Left renal cortex interstitium (tissue), 4 donors: ENCODE results near the gene BCKDK. TPM values are rescaled to one million over a fixed set of nuclear protein-coding genes. Genes with fewer than 3 reads are reported as not detected.
"Not testable (repeated sequence)": the region's sequence is repeated elsewhere in the genome, so short reads cannot be mapped to it uniquely, and the experiment has no call there.

Experiments
- DNase-seq, 4 donors: peaks; one replicate each; pipeline ENCODE4 v3.0.0-alpha.2; 2013; ENCODE audit warnings: low read depth in 4 of 4, low spot score in 2 of 4, missing footprints in 1 of 4
- polyA plus RNA-seq, 4 donors: library from polyadenylated mRNA; unstranded; fragments of 120-200 nt; gene quantifications; one replicate each; pipeline ENCODE4 v1.2.1, GENCODE V29; 2013; ENCODE audit not compliant: insufficient read length in 4 of 4

The BCKDK gene
- polyA plus RNA-seq, 4 donors, result 34.5 to 48.8 (median 41.0) TPM

DNA sequence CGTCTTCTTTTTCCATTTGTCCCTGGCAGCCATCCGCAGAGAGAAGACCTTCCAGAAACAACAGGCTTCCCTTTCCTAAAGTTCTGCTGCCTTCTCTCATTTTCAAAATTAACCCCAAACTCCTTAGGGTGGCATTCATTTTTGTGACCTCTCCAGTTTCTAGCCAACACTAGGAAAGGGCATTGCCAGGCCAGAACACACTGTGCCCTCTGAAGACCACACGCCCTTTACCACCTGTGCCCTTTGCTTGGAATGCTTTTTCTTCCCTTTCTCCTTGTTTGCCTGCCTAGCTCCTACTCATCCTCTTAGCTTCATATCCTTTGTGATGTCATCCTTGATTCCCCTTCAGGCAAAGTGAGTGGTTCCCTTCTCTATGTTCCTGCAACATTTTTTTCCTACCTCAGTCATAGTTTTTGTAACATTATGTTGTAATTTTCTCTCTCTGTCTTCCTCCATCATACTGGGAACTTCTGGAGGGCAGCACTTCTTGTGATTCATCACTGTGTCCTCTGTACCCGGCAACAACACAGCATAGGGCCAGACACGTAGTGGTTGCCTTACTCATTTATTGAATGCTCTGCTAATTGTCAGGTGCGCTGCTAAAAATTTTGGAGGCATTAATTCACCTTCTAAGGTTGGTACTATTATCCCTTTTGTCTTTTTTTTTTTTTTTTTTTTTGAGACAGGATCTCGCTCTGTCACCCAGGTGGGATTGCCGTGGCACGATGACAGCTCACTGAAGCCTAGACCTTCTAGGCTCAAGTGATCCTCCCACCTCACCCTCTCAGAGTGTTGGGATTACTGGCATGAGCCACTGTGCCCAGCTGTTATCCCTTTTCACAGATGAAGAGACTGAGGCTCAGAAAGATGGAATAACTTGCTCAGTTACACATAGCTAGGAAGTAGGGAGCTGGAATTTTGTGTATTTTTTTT, 10.3 kb downstream of the BCKDK start:
- no peak for DNase-seq

DNA sequence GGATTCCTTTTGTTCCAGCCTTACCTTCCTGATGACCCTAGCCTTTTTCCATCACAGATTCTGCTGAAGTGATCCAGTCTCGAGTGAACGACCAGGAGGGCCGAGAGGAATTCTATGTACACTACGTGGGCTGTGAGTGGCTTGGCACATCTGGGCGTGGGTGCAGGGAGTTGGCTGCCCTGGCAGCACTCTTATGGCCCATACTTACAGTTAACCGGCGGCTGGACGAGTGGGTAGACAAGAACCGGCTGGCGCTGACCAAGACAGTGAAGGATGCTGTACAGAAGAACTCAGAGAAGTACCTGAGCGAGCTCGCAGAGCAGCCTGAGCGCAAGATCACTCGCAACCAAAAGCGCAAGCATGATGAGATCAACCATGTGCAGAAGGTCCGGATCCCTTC, 11.9 kb downstream of the BCKDK start:
- no peak for DNase-seq

DNA sequence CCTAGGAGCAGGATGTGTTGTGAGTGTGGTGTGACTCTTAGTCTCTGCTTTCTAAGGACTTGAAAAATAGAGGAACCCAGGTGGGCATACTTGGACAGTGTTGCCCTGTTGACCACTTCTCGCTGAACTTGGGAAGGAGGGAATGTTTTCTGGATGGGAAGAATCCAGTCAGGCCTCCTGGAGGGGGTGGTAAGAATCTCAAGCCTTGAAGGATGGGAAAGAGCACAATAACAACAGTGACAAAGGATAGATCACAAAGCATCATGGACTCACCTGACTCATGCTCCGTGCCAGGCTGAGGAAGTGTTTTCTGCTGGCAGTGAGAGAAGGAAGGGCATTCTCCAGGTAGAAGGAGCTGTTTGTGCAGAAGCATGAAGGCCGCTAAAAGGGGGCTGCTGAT, 17.7 kb downstream of the BCKDK start:
- no peak for DNase-seq

DNA sequence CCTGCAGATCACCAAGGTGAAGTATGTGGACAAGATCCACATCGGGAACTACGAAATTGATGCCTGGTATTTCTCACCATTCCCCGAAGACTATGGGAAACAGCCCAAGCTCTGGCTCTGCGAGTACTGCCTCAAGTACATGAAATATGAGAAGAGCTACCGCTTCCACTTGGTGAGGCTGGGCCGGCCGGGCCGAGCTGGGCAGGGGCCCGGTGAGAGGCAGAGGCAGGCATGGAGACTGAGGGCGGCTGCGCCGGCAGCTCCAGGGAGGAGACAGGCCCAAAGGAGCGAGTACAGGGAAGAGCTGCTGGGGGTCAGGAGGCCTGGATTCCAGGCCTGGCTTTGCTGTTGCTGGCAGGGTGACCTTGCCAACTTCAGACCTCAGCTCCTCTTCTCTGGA, 19.0 kb downstream of the BCKDK start:
- no peak for DNase-seq

DNA sequence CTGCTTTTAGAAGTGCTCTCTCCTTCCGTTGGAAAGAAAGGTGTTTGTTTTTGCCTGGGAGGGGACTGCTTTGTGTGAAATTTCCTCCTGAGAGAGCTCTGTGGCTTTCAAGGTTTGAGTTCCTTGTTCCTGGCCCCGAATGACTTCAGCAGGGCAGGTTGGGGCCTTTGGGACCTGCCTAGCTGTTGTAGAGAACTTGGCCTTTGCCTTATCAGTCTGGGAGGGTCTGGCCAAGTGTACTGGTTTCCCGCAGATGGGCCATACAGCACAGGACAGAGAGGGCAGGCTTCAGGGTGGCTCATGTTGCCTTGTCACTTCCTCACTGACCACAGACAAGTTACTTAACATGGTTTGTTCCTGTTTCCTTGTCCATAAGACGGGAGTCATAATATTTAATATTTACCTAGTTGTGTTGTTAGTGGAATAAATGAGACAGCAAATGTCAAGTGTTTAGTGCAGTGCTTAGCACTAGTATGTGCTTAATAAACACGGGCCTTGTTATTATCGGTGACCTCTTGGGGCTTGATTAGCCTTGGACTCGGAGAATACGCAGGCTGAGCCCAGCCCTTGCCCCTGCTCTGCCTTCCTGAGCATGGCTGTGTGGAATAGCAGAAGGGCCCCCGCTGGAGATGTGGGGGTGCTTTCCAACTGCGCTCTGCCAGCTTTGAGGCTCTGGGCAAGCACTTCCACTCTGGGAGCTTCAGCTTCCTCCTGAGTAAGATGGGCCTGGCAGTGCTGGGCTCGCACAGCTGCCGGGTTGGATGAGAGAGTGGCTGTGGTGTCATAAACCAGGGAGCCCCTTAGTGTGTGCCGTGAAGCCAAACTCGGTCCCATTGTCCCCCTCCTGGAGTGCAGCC, 20.8 kb downstream of the BCKDK start:
- DNase-seq, result no peak

DNA sequence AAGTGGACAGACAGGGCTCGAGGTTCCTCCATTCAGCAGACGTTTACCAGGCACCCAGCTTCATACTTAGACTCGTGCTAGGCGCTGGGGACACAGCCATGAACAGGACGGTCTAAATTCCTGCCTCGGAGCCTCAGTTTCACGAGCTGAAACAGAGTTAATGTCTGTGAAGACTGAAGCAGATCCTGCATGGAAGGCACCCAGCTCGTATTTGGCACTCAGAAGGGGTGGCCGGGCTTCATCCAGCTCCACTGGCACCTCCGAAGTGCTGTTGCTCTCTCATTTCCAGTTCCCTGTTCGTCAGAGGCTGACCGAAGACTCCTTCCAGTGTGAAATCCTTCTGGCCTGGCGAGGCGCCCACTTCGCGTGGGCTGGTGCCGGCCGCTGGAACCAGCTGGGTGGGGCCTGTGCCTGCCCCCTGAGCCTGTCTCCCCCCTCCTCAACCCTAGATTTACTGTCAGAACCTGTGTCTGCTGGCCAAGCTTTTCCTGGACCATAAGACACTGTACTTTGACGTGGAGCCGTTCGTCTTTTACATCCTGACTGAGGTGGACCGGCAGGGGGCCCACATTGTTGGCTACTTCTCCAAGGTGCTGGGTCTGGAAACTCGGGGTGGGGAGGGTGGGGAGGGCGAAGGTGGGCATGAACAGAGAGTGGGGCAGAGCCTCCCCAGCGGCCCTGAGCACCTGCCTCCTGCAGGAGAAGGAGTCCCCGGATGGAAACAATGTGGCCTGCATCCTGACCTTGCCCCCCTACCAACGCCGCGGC, 21.6 kb downstream of the BCKDK start:
- DNase-seq, result no peak

DNA sequence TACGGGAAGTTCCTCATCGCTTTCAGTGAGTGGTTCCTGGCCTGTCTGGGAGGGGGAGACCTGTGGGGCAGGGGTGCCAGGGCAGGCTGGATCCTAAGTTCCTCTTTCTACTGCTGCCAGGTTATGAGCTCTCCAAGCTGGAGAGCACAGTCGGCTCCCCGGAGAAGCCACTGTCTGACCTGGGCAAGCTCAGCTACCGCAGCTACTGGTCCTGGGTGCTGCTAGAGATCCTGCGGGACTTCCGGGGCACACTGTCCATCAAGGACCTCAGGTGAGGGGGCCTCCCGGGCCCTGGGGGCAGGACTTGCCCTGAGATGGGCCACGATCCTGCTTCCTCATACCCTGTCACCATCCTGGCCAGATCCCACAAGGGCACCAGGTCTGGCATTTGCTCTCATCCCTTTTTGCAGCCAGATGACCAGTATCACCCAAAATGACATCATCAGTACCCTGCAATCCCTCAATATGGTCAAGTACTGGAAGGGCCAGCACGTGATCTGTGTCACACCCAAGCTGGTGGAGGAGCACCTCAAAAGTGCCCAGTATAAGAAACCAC, 22.2 kb downstream of the BCKDK start:
- DNase-seq, result no peak

DNA sequence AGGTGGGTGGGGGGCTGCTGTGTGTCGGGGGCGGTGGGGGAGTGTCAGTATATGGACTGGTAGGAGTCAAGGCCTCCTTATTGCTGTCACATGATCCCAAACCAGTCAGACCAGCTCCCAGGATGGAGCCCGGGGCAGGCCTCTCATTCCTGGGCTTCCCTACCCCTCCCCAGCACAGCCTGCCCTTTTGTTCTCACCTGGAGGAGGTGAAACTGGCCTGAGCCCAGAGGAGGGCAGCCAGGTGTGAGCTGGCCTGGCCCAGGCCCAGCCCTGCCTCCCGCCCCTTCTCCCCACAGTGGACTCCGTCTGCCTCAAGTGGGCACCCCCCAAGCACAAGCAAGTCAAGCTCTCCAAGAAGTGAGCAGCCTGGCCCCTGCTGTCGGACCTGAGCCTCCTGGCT, 22.7 kb downstream of the BCKDK start:
- no peak for DNase-seq

DNA sequence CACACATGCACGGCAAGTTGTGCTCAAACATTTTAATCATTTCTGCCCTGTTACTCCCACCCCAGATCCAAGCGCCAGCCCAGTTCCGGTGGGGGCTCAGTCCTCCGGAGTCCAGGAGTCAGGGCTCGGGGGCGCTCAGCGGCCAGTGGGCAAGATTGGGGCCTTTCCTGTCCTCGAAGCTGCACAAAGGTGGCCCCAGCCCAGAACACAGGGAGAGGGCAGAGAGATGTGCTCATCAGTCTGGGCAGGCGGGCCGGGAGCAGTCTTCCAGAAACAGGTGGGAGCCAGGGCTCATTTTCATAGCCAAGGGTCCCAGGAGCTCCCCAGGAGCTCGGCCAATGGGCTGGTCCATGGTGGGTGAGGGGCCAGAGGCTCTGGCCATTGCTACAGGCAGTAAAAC, 23.2 kb downstream of the BCKDK start:
- DNase-seq, result no peak

DNA sequence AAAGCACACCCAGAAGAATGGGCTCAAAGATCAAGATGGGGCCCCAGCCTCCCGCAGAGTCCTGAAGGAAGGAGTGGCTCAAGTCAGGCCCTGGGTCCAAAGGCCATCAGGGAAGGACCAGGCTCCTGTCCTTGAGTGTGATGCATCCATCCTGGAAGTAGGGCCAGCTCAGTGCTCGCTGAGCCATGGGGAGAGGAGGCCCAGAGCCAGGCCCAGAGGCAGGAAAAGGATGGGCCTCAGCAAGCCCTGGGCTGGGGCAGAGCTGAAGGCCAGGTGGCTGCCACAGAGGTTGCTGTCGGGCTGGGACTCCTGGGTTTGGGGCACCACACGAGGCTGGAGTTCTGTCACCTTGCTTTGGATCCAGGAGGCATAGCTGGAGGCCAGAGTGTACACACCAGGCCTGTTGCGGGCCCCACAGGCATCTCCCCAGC, 23.7 kb downstream of the BCKDK start:
- no peak for DNase-seq

DNA sequence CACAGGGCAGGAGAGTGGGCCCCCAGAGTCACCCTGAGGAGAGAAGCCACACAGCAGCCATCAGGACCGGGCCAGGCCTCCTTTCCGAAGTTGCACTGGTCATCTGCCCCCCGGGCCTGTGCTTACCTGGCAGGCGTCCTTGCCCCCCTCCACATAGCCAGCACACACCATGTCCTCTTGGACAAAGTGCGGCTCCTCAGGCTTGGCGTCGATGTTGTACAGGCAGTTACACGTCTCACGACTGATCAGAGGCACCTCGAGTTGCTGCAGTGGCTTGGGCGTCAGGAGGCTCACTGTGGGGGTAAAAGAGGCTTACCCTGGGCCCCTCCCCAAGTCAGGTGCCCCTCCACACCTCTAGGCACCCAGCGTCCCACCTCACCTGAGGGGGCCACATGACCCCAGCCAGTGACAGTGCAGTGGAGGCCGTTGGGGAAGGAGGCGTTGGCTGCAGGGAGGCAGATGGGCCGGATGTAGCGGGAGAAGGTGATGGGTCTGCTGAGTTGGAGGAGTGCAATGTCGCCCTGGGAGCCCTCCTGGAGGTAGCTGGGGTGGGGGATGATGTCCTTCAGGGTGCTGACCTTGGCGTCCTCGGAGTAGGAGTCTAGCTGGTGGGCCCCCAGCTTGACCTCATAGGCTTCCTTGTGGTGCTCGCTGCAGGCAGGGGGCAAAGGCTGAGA, 24.3 kb downstream of the BCKDK start:
- DNase-seq, result no peak

DNA sequence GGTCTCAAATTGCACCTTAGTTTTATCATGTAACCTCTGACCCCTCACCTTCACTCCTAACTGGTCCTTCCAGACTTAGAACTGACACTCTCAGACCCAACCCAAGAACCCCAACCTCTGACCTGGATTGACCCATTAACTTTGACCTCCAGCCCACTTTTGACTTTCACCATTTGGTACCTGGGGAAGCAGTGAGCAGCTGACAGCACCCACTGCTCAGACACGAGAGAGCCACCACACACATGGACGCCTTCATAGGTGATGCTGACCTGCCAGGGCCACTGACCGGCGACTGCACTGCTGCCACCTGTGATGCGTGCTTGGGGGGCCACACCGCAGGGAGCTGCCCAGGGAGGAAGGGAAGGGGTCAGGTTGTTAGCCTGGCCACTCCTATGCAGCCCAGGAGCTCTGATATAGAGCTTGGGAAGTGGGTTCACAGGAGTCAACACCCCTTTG, 24.9 kb downstream of the BCKDK start:
- DNase-seq, result no peak

DNA sequence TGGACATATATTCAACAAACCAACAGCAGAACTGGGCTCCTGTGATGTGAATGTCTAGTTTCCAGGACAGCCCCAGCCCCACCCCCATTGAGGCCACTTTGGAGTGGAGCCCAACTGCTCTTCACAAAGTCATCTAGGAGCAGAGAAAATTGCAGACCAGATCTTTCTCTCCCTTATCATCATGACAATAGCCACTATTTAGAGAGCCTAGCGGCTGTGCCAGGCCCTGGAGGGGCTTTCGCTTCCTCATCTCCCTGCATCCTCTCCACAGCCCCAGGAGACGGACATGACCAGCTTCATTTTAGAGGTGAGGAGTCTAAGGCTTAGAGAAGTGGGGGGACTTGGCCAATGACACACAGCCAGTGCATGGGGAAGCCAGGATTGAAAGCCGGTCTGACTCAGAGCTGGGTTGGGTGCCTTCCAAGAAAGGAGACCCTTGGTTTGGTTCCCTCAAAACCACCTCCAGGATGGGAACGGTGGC, 25.9 kb downstream of the BCKDK start:
- no peak for DNase-seq

DNA sequence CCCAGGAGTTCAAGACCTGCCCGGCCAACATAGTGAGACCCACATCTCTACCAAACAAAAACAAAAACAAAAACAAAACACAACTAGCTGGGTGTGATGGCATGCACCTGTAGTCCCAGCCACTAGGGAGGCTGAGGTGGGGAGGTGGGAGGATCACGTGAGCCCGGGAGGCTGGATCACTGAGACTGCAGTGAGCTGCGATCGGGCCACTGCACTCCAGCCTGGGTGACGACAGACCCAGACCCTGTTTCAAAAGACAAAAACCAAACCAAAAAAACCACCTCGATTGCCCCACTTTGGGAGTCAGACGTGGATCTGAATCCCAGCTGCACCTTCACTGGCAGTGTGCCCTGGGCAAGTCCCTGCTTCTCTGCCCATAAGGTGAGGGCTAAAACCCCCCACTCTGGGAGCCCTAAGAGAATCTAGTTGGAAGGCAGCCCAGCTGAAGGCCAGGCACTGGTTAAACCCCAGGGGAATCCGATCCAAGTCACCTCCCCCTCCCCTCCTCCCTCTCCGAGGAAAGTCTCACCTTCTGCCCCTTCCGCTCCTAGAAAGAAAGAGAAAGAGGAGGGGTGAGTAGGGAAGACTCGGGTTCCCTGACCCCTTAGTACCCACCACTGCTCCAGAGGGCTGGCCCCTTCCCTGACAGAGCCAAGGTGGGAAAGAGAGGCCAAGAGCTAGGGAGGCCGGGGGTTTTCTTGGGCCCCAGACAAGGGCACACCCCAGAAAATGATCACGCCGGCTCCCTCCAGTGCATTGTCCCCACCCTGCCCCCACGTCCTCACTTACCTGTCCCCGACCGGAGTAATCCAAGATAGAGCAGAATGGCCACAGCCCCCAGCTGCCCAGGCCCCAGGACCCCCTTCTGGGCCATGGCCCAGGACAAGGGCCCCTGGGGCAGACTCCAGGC, 26.7 kb downstream of the BCKDK start:
- DNase-seq, result no peak

DNA sequence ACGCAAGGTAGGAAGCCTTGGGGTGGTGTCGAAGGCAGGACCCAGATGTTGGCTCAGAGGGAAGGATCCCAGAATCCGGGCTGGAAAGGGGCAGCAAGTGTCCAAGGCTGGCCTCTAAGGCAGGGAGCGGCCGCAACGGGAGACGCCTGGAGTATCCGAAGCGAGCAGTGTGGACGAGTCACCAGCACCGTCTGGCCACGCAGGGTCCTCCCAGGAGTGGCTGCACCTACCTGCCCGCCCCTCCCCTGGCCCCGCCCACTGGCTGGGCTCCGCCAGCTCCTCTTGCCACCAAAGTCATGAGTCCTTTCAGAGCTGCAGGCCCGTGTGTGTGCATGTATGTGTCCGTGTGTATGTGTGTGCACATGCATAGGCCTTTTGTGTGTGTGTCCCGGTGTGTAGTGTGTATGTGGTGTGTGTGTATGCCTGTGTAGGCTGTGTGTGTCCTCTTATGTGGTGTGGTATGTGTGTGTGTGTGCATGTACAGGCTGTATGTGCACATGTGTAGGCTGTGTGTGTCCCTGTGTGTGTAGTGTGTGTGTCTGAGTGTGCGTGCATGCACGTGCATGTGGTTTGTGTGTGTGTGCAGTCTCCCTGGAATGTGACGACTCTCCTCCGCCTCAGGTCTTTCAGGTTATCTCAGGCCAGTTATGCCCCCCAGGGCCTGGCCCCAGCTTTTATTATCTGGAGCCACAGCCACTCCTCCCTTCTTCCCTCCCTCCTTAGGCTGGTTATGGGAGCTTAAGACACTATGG, 27.5 kb downstream of the BCKDK start, which contains the start of gene PRSS8:
Gene PRSS8, minus strand, starts transcription at position 193 of the 752 bp plus-strand sequence. CDS start 229 bp downstream, outside the sequence.
- no peak for DNase-seq

DNA sequence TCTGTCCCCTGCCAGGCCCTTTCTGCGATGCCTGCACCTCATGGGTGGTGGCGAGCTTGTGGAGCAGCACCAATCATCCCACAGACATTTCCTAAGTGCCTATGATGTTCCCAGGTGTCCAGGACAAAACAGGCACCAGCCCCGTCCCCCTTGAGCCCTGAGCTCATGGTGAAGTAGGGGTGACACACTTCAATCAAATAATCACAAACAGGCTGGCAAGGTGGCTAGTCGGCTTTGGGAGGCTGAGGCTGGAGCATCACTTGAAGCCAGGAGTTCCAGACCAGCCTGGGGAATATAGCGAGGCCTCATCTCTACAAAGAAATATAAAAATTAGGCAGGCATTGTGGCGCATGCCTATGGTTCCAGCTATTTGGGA, 28.1 kb downstream of the BCKDK start:
- DNase-seq, result no peak

DNA sequence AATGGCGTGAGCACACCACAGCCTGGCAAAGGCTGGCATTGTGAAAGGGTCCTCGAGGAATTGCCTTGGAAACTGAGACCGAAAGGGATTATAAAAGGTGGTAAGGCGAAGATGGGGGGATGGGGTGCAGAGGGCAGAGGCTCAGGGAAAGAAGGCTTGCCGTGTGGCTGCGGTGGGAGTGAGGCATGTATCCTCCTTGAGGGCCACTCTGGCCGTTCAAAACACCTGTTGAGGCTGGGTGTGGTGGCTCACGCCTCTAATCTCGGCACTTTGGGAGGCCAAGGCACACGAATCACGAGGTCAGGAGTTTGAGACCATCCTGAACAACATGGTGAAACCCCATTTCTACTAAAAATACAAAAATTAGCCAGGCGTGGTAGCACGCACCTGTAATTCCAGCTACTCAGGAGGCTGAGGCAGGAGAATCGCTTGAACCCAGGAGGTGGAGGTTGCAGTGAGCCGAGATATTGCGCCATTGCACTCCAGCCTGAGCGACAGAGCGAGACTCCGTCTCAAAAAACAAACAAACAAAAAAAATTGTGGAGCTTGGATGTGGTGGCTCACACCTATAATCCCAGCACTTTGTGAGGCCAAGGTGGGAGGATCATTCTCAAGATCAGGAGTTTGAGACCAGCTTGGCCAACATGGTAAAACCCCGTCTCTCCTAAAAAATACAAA, 28.8 kb downstream of the BCKDK start:
- DNase-seq, result not testable (repeated sequence)
